Caco-2 (cell line): ENCODE measurements around the gene CREB3L2. TPM values are rescaled to one million over a fixed set of nuclear protein-coding genes. Genes with fewer than 3 reads are reported as not detected.

Experiments used
- BruUV-seq: library from RNA; stranded (reverse); fragments of 400-500 nt; replicated peaks from 2 replicates; lab custom pipeline; 2021; lab: Mats Ljungman, UMichigan
- CTCF ChIA-PET: fragments of 300-600 bp; sonication (Branson Sonifier 250); formaldehyde crosslinking; loops from one replicate; lab custom pipeline; 2022; ENCODE audit warnings: antibody characterized with exemption; lab: Charles Lee
- POLR2A ChIA-PET: fragments of 300-600 bp; sonication (Branson Sonifier 250); formaldehyde crosslinking; loops from one replicate; lab custom pipeline; 2022; ENCODE audit warnings: antibody characterized with exemption; lab: Charles Lee
- DNase-seq, 2 experiments: peaks; one replicate each; pipeline versions ENCODE4 v3.0.0 to v3.0.0-alpha.2; 2020 to 2022
- H3K27me3 ChIP-seq: replicated peaks from 2 replicates; pipeline ENCODE4 v1.6.0; 2011; ENCODE audit warnings: low read length; ENCODE audit not compliant: control insufficient read depth, insufficient read depth
- H3K36me3 ChIP-seq: 2 replicates; pipeline ENCODE4 v1.5.1; 2011; ENCODE audit warnings: low read length; ENCODE audit not compliant: control insufficient read depth, insufficient read depth
- H3K4me1 ChIP-seq: fragments of 250-450 bp; sonication (Bioruptor Pico); 2 replicates; pipeline ENCODE4 v1.5.1; 2020; ENCODE audit warnings: mild to moderate bottlenecking
- H3K4me3 ChIP-seq: 2 replicates; pipeline ENCODE4 v1.5.1; 2011; ENCODE audit warnings: low read depth, mild to moderate bottlenecking, control low read depth, low read length
- H3K9me3 ChIP-seq: fragments of 250-450 bp; sonication (Bioruptor Pico); 2 replicates; pipeline ENCODE4 v1.5.1; 2020; ENCODE audit warnings: mild to moderate bottlenecking, moderate library complexity
- H3K27ac Mint-ChIP-seq: one replicate; pipeline ENCODE4 v1.8.0; 2022; ENCODE audit warnings: mixed read lengths; ENCODE audit not compliant: unreplicated experiment
- H3K27me3 Mint-ChIP-seq: one replicate; pipeline ENCODE4 v1.8.0; 2022; ENCODE audit warnings: mixed read lengths; ENCODE audit not compliant: insufficient read depth, unreplicated experiment
- H3K36me3 Mint-ChIP-seq: one replicate; pipeline ENCODE4 v1.8.0; 2022; ENCODE audit warnings: mild to moderate bottlenecking, mixed read lengths; ENCODE audit not compliant: insufficient read depth, unreplicated experiment
- H3K4me1 Mint-ChIP-seq: one replicate; pipeline ENCODE4 v1.8.0; 2022; ENCODE audit warnings: low read depth, mixed read lengths; ENCODE audit not compliant: unreplicated experiment
- H3K4me3 Mint-ChIP-seq: one replicate; pipeline ENCODE4 v1.8.0; 2022; ENCODE audit warnings: mild to moderate bottlenecking, moderate library complexity, mixed read lengths; ENCODE audit not compliant: unreplicated experiment
- H3K9me3 Mint-ChIP-seq: one replicate; pipeline ENCODE4 v1.8.0; 2022; ENCODE audit warnings: mixed read lengths; ENCODE audit not compliant: unreplicated experiment
- CTCF ChIP-seq, 2 experiments: fragments of 200-600 bp in 1 of 2; IDR thresholded peaks; 1 replicate in 1 of 2; 2 replicates in 1 of 2; pipeline versions ENCODE4 v1.5.1 to v1.8.0; 2011 to 2022; ENCODE audit warnings: antibody characterized with exemption in 1 of 2, control low read depth in 1 of 2, inconsistent platforms in 1 of 2, low read depth in 1 of 2, low read length in 1 of 2, mild to moderate bottlenecking in 1 of 2, moderate library complexity in 1 of 2; ENCODE audit not compliant: insufficient read depth in 1 of 2, severe bottlenecking in 1 of 2, unreplicated experiment in 1 of 2
- intact Hi-C: fragments of 100-400 bp; cut with micrococcal nuclease; formaldehyde crosslinking; loops from one replicate; pipeline ENCODE4 v1.10.0; 2022; ENCODE audit not compliant: unreplicated experiment
- total RNA-seq: library from RNA; stranded (reverse); gene quantifications from 2 replicates; pipeline ENCODE4 v1.2.3, GENCODE V29; 2022

Gene CREB3L2
- total RNA-seq, 1 experiment from 2014 or later, result 123 TPM

GRCh38 chr7:137919987-137920386 is 81.9 kb downstream of the CREB3L2 start:
- no peaks in the 10 kb centered on the region for H3K9me3 ChIP-seq
- no peaks in the 10 kb centered on the region for H3K4me1 ChIP-seq
- POLR2A ChIA-PET, result no interaction called here
- no peak for TF ChIP-seq CTCF (IDR thresholded peaks at IDR 0.05; ENCODE audit: insufficient read depth in 1 of 2, low read depth in 1 of 2, low read length in 1 of 2, severe bottlenecking in 1 of 2, unreplicated experiment in 1 of 2)
- no peak for DNase-seq
- Mint-ChIP-seq H3K27ac (no peak overlapping the region), H3K4me1 (peaks cover 8% of the 10 kb centered on the region), H3K9me3 (no peaks in the 10 kb centered on the region), H3K4me3 (no peak overlapping the region), H3K27me3 (no peaks in the 10 kb centered on the region), H3K36me3 (peaks cover 60% of the 10 kb centered on the region)
- H3K27me3 ChIP-seq, result no peaks in the 10 kb centered on the region
- no peak overlapping the region for H3K4me3 ChIP-seq
- BruUV-seq, result no TSS peak
- intact Hi-C loops, result loop anchor here (5.0 kb wide), 1 partner anchor 32 kb away; no protein-coding TSS in a partner anchor
- H3K36me3 ChIP-seq, result no peaks in the 10 kb centered on the region; the same call in none of the 2 replicates
- CTCF ChIA-PET, result no interaction called here

GRCh38 chr7:137916980-137917645 is 84.8 kb downstream of the CREB3L2 start:
- no peaks in the 10 kb centered on the region for H3K27me3 Mint-ChIP-seq
- Histone ChIP-seq H3K4me1 (no peaks in the 10 kb centered on the region), H3K27me3 (no peaks in the 10 kb centered on the region), H3K9me3 (no peaks in the 10 kb centered on the region), H3K36me3 (no peaks in the 10 kb centered on the region; the same call in none of the 2 replicates), H3K4me3 (no peak overlapping the region)
- POLR2A ChIA-PET, result no interaction called here
- peaks cover 74% of the 10 kb centered on the region for H3K36me3 Mint-ChIP-seq
- H3K4me1 Mint-ChIP-seq, result peaks cover 8% of the 10 kb centered on the region
- no peak overlapping the region for H3K4me3 Mint-ChIP-seq
- intact Hi-C loops, result loop anchor here (5.0 kb wide), 1 partner anchor 35 kb away; no protein-coding TSS in a partner anchor
- DNase-seq, result no peak
- H3K27ac Mint-ChIP-seq, result peak overlapping the region; percentile 53
- TF ChIP-seq CTCF (IDR thresholded peaks at IDR 0.05; ENCODE audit: insufficient read depth in 1 of 2, low read depth in 1 of 2, low read length in 1 of 2, severe bottlenecking in 1 of 2, unreplicated experiment in 1 of 2), result no peak
- no TSS peak for BruUV-seq
- no peaks in the 10 kb centered on the region for H3K9me3 Mint-ChIP-seq
- CTCF ChIA-PET, result no interaction called here

GRCh38 chr7:137916564-137916963 is 85.3 kb downstream of the CREB3L2 start:
- POLR2A ChIA-PET, result no interaction called here
- peaks cover 8% of the 10 kb centered on the region for H3K4me1 Mint-ChIP-seq
- CTCF ChIA-PET, result no interaction called here

More at GRCh38 chr7:137916564-137916963, 85.3 kb downstream of the CREB3L2 start:
- Histone ChIP-seq H3K4me3 (no peak overlapping the region), H3K27me3 (no peaks in the 10 kb centered on the region), H3K4me1 (no peaks in the 10 kb centered on the region), H3K36me3 (no peaks in the 10 kb centered on the region; the same call in none of the 2 replicates), H3K9me3 (no peaks in the 10 kb centered on the region)
- intact Hi-C loops, result loop anchor here (5.0 kb wide), 1 partner anchor 36 kb away; no protein-coding TSS in a partner anchor
- H3K27ac Mint-ChIP-seq, result peak overlapping the region; percentile 53
- no peaks in the 10 kb centered on the region for H3K27me3 Mint-ChIP-seq
- H3K36me3 Mint-ChIP-seq, result peaks cover 74% of the 10 kb centered on the region
- H3K9me3 Mint-ChIP-seq, result no peaks in the 10 kb centered on the region
- TF ChIP-seq CTCF (IDR thresholded peaks at IDR 0.05; ENCODE audit: insufficient read depth in 1 of 2, low read depth in 1 of 2, low read length in 1 of 2, severe bottlenecking in 1 of 2, unreplicated experiment in 1 of 2), result no peak
- BruUV-seq, result no TSS peak
- H3K4me3 Mint-ChIP-seq, result no peak overlapping the region
- no peak for DNase-seq
